ENCODE results near the gene EIF3I. TPM values are rescaled to one million over a fixed set of nuclear protein-coding genes. Genes with fewer than 3 reads are reported as not detected.
A peak's percentile ranks its signal among the peaks of the same experiment; 100 is the strongest.

The EIF3I gene
- total and polyA plus RNA-seq, 9 donors = 159 to 183 (median 175) TPM

DNA sequence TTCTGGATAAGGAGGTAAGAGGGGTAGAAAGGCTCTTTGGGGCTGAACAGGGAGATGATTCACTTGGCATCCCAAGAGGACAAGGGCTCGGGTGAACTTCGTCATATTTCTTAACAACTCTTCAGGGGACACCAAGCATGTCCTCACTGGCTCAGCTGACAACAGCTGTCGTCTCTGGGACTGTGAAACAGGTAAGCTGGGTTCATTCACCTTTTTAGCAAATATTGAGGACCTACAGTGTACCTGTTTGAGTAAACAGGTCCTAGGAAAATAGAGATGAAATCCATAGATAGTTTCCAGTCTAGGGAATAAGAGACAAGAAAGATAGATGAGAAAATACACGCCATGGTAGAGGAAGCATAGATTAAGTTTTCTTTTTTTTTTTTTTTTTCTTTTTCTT is 2.1 kb downstream of the EIF3I start:
- WGBS (ENCODE audit: insufficient coverage) = 100% methylated on average over 2 of the region's 4 CpGs
- H3K9me3 ChIP-seq (replicated peaks; ENCODE audit: control insufficient read depth, low read depth, low read length) = no peaks in the 10 kb centered on the region
- no peak overlapping the region for H3K4me3 ChIP-seq (ENCODE audit: low read length)
- H3K36me3 ChIP-seq (ENCODE audit: control insufficient read depth, insufficient read depth, low read length) = peaks cover 60% of the 10 kb centered on the region
- H3K27ac ChIP-seq (ENCODE audit: low read length) = no peak overlapping the region
- H3K27me3 ChIP-seq (ENCODE audit: control insufficient read depth, insufficient read depth, low read length) = no peaks in the 10 kb centered on the region
- no peak for DNase-seq
- peaks cover 23% of the 10 kb centered on the region for H3K4me1 ChIP-seq (ENCODE audit: control insufficient read depth, insufficient read depth, low read length)

DNA sequence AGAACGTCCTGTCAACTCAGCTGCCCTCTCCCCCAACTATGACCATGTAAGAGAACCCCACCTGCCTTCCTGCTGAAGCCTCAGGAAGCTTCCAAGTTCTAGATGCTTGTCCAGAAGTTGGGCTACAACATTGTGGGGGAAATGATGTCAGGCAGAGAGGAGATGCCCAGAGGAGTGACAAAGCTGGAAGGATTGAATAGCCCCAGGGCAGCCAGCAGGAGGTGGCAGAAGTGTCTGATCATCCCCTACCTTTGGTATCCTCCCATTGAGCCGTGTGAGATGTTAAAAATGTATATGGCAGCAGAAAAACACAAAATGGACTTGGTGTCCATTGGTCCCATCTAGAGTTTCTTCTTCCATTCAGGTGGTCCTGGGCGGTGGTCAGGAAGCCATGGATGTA is 6.6 kb downstream of the EIF3I start:
- DNase-seq = no peak
- no peaks in the 10 kb centered on the region for H3K27me3 ChIP-seq (ENCODE audit: control insufficient read depth, insufficient read depth, low read length)
- WGBS (ENCODE audit: insufficient coverage) = no CpG with 5 or more reads among the region's 3 CpGs
- H3K4me1 ChIP-seq (ENCODE audit: control insufficient read depth, insufficient read depth, low read length) = peaks cover under 1% of the 10 kb centered on the region
- H3K4me3 ChIP-seq (ENCODE audit: low read length) = no peak overlapping the region
- H3K36me3 ChIP-seq (ENCODE audit: control insufficient read depth, insufficient read depth, low read length) = peaks cover 70% of the 10 kb centered on the region
- no peaks in the 10 kb centered on the region for H3K9me3 ChIP-seq (replicated peaks; ENCODE audit: control insufficient read depth, low read depth, low read length)
- H3K27ac ChIP-seq (ENCODE audit: low read length) = no peak overlapping the region

DNA sequence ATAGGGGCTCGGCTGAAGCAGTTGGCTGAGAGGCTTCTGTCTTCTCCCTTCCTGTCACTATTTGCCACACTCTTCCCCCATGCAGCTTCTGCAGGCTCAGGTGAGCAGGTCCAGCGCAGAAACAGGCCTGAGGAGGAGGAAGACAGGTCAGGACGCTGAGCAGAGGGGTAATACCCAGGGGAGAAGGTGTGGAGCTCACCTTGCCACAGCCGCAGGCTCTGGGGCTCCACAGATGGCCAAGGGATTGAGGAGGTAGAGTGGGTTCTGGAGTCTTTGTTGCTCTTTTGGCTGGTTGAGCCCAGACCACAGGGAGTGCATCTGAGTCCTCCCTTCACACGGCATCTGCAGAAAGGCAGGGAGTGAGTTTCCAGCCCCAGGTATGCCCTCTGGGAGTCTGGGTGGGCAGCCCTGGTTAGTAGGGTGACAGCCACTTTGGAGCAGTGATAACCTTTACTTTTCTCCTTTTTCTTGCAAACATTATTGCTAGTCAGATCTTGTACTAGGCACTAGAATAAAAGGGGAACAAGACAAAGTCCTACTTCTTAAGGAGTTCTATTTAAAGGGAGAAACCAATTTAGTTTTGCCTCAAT is 9.7 kb downstream of the EIF3I start:
- WGBS (ENCODE audit: insufficient coverage) = 77% methylated on average over 2 of the region's 5 CpGs
- Histone ChIP-seq H3K36me3 (ENCODE audit: control insufficient read depth, insufficient read depth, low read length) (peaks cover 57% of the 10 kb centered on the region), H3K4me1 (ENCODE audit: control insufficient read depth, insufficient read depth, low read length) (no peaks in the 10 kb centered on the region), H3K9me3 (replicated peaks; ENCODE audit: control insufficient read depth, low read depth, low read length) (no peaks in the 10 kb centered on the region), H3K27me3 (ENCODE audit: control insufficient read depth, insufficient read depth, low read length) (no peaks in the 10 kb centered on the region), H3K4me3 (ENCODE audit: low read length) (no peak overlapping the region), H3K27ac (ENCODE audit: low read length) (no peak overlapping the region)
- DNase-seq = no peak

DNA sequence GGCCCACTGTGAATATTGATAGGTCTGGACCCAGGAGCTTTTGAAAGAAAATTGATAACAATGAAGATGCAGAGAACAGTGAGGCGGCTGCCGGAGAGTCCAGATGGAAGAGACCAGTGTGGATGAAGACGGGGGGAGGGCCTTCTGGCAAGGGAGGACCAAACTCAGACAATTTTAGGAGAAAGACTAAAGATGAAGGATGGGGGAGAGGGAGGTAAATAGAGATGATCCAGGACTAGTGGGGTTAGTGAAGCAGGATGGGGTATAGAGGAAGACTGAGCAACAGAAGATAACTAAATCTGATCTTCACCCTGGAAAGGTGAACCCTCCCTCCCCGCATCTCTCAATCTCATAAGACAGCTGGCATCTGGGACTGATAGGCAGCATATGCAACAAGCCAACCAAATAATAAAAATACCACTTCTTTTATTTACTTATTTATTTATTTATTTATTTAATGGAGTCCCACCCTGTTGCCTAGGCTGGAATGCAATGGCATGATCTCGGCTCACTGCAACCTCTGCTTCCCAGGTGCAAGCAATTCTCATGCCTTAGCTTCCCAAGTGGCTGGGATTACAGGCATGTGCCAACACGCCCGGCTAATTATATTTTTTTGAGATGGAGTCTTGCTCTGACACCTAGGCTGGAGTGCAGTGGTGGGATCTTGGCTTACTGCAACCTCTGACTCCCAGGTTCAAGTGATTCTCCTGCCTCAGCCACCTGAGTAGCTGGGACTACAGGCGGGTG is 10.5 kb downstream of the EIF3I start:
- no peak for DNase-seq
- Histone ChIP-seq H3K36me3 (ENCODE audit: control insufficient read depth, insufficient read depth, low read length) (peaks cover 53% of the 10 kb centered on the region), H3K9me3 (replicated peaks; ENCODE audit: control insufficient read depth, low read depth, low read length) (no peaks in the 10 kb centered on the region), H3K4me3 (ENCODE audit: low read length) (no peak overlapping the region), H3K27me3 (ENCODE audit: control insufficient read depth, insufficient read depth, low read length) (no peaks in the 10 kb centered on the region), H3K27ac (ENCODE audit: low read length) (no peak overlapping the region), H3K4me1 (ENCODE audit: control insufficient read depth, insufficient read depth, low read length) (no peaks in the 10 kb centered on the region)
- 77% methylated on average over 4 of the region's 8 CpGs for WGBS (ENCODE audit: insufficient coverage)

DNA sequence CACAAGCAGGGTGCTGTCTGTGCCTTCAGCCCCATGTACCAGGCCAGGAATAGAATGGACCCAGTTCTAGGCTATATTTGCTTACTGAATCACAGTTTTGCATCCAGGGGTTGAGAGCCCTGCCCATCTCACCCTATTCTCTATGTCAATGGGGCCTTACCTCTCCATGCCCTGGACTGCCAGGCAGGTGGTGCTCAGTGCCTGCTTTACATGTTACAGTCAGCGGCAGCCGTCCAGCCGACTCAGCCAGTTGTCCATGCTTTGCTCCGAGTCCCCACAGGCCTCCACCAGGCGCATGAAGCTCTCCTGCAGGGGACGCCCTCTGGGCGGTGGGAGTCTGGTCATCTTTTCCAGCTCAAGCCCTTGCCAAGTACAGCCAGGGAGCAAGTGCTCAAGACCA is 12.6 kb downstream of the EIF3I start:
- Histone ChIP-seq H3K9me3 (replicated peaks; ENCODE audit: control insufficient read depth, low read depth, low read length) (no peaks in the 10 kb centered on the region), H3K36me3 (ENCODE audit: control insufficient read depth, insufficient read depth, low read length) (peaks cover 42% of the 10 kb centered on the region), H3K4me1 (ENCODE audit: control insufficient read depth, insufficient read depth, low read length) (peaks cover 8% of the 10 kb centered on the region), H3K27me3 (ENCODE audit: control insufficient read depth, insufficient read depth, low read length) (no peaks in the 10 kb centered on the region), H3K4me3 (ENCODE audit: low read length) (no peak overlapping the region), H3K27ac (ENCODE audit: low read length) (no peak overlapping the region)
- DNase-seq = no peak
- WGBS (ENCODE audit: insufficient coverage) = 73% methylated on average over 7 of the region's 7 CpGs

DNA sequence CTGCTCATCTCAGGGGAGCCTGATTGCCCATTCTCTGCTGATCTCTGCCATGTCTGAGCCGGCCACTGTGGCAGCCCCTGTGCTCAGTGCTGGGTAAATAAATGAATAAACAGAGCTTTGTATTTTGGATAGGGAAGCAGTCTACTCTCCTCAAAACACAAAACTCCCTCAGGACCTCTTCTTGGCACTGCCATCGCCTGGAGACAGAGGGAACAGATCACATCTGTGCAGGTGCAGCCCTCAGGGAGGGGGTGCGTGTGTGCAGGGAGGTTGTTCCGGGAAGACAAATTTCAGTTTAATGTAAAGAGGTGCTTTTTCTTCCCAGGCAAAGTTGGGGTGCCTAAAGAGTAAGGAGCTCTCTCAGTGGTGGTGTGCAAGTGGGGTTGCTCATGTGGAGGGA is 17.1 kb downstream of the EIF3I start:
- DNase-seq = no peak
- H3K27ac ChIP-seq (ENCODE audit: low read length) = peak overlapping the region; percentile 91
- peaks cover 14% of the 10 kb centered on the region for H3K36me3 ChIP-seq (ENCODE audit: control insufficient read depth, insufficient read depth, low read length)
- H3K9me3 ChIP-seq (replicated peaks; ENCODE audit: control insufficient read depth, low read depth, low read length) = no peaks in the 10 kb centered on the region
- H3K27me3 ChIP-seq (ENCODE audit: control insufficient read depth, insufficient read depth, low read length) = no peaks in the 10 kb centered on the region
- H3K4me1 ChIP-seq (ENCODE audit: control insufficient read depth, insufficient read depth, low read length) = peaks cover 36% of the 10 kb centered on the region
- no peak overlapping the region for H3K4me3 ChIP-seq (ENCODE audit: low read length)
- WGBS (ENCODE audit: insufficient coverage) = 39% methylated on average over 2 of the region's 4 CpGs

DNA sequence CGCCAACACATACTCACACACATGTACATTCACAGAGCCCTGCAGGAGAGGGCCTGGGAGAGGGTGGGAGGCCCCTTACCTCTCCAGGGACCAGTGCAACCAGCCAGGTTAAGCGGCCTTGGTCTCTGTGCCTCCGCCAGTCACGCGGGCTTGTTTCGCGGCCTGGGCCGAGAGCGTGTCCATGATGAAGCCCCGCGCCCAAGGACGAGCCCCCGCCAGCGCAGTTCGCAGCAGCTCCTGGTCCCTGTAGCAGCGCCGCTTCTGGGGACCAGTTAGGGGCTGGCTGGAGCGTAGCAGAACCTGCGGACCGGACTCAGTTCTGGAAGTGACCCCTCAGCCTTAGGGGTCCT is 17.6 kb downstream of the EIF3I start:
- Histone ChIP-seq H3K4me1 (ENCODE audit: control insufficient read depth, insufficient read depth, low read length) (peaks cover 36% of the 10 kb centered on the region), H3K9me3 (replicated peaks; ENCODE audit: control insufficient read depth, low read depth, low read length) (no peaks in the 10 kb centered on the region), H3K36me3 (ENCODE audit: control insufficient read depth, insufficient read depth, low read length) (peaks cover 11% of the 10 kb centered on the region), H3K4me3 (ENCODE audit: low read length) (peak overlapping the region; percentile 78), H3K27ac (ENCODE audit: low read length) (peak overlapping the region; percentile 91), H3K27me3 (ENCODE audit: control insufficient read depth, insufficient read depth, low read length) (no peaks in the 10 kb centered on the region)
- WGBS (ENCODE audit: insufficient coverage) = 15% methylated on average over 19 of the region's 20 CpGs
- no peak for DNase-seq

DNA sequence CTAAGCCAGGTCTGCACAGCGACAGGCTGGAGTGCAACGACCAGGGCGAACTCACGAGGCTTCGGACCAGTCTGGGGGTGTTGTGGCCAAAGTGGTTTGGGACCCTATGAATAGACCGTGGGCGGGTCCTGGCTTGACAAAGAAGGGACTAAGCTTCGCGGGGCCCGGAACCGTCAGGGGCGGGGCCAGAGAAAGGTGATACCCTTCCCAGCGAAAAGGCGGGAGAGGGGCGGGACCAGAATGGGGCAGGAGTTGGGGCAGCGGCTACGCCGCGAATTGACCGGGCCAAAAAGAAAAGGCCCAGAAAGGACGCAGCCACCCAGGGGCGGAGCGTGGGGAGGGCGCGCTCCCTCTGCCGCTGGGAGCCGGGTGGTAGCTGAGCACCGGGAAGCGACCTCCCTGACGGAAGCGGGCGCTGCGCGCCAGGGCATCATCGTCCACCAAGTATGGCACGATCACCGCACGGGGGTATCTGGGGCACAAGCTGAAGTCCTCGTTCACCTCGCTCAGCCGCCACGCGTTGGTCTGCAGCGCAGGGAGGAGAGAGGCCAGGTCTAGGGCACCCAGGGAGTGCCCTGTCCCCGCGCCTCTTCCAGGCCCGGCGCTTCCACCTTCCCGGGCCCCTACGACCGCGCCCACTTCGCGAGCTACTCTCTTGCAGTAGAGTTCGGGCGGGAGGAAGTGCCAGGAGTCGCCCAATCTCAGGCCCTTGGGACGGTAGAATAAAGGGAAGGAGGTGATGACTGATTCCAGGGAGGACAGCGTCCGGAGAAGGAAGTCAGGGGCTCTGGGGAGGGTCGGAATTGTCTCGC is 18.1 kb downstream of the EIF3I start:
- Histone ChIP-seq H3K27ac (ENCODE audit: low read length) (peak overlapping the region; percentile 91), H3K27me3 (ENCODE audit: control insufficient read depth, insufficient read depth, low read length) (no peaks in the 10 kb centered on the region), H3K4me1 (ENCODE audit: control insufficient read depth, insufficient read depth, low read length) (peaks cover 36% of the 10 kb centered on the region), H3K4me3 (ENCODE audit: low read length) (peak overlapping the region; percentile 78), H3K9me3 (replicated peaks; ENCODE audit: control insufficient read depth, low read depth, low read length) (no peaks in the 10 kb centered on the region), H3K36me3 (ENCODE audit: control insufficient read depth, insufficient read depth, low read length) (peaks cover 8% of the 10 kb centered on the region)
- 1% methylated on average over 58 of the region's 62 CpGs for WGBS (ENCODE audit: insufficient coverage)
- DNase-seq = peak; percentile 77

DNA sequence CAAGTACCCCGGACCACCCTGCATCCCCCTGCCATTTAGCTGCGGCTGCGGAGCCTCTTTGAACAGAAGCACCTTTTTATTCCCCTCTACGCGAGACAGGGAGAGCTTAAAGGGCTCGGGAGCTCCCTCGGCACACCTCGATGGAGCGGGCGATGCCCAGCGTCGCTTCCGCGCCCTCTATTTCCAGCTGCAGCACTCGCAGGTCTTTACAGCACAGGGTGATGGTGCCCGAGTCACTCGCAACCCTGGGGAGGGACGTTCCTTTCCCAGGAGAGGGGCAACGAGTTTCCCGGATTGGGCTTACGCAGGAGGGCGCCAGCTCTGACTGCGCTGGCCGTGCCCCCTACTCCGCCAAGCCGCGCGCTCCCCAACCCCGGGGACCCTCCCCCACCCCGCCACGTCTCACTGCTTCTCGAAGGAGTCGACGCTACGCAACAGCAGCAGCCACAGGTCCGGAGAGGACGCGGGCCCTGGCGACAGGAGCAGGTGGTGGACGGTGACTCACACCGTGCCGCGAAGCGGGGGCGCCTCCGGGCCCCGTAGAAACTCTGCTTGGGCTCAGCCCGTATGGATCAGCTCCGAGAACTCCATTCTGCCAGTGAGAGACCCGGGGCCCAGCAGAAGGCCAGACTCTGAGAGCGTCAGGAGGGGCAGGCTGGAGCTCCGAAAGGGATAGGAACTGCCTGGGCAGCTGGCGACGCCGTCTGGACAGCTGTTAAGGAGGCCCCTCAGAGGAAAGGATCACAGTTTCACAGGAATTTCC is 19.0 kb downstream of the EIF3I start:
- peaks cover 6% of the 10 kb centered on the region for H3K36me3 ChIP-seq (ENCODE audit: control insufficient read depth, insufficient read depth, low read length)
- H3K27ac ChIP-seq (ENCODE audit: low read length) = peak overlapping the region; percentile 91
- H3K9me3 ChIP-seq (replicated peaks; ENCODE audit: control insufficient read depth, low read depth, low read length) = no peaks in the 10 kb centered on the region
- peak overlapping the region; percentile 78 for H3K4me3 ChIP-seq (ENCODE audit: low read length)
- H3K27me3 ChIP-seq (ENCODE audit: control insufficient read depth, insufficient read depth, low read length) = no peaks in the 10 kb centered on the region
- H3K4me1 ChIP-seq (ENCODE audit: control insufficient read depth, insufficient read depth, low read length) = peaks cover 37% of the 10 kb centered on the region
- DNase-seq = peak; percentile 86
- WGBS (ENCODE audit: insufficient coverage) = under 1% methylated on average over 52 of the region's 55 CpGs

All from muscle of leg (tissue), 11 donors.